Activated naive CD4-positive, alpha-beta T cell treated with anti-CD3 and anti-CD28 coated beads for 36 hours (primary cell): ENCODE measurements around the gene RPLP2. TPM values are rescaled to one million over a fixed set of nuclear protein-coding genes. Genes with fewer than 3 reads are reported as not detected.

Experiments
- CTCF ChIA-PET: fragments of 350-600 bp; sonication (Branson Sonifier 250); formaldehyde crosslinking; loops from one replicate; lab custom pipeline; 2021; ENCODE audit warnings: antibody characterized with exemption; lab: Charles Lee
- DNase-seq: peaks from one replicate; pipeline ENCODE4 v3.0.0-alpha.2; 2020
- H3K27ac Mint-ChIP-seq: one replicate; pipeline ENCODE4 v1.8.0; 2021; ENCODE audit warnings: mild to moderate bottlenecking, mixed read lengths
- H3K27me3 Mint-ChIP-seq: one replicate; pipeline ENCODE4 v1.8.0; 2021; ENCODE audit warnings: low read depth, mixed read lengths
- H3K36me3 Mint-ChIP-seq: one replicate; pipeline ENCODE4 v1.8.0; 2021; ENCODE audit warnings: low read depth, mixed read lengths
- H3K4me1 Mint-ChIP-seq: one replicate; pipeline ENCODE4 v1.8.0; 2021; ENCODE audit warnings: low read depth, mixed read lengths
- H3K4me3 Mint-ChIP-seq: one replicate; pipeline ENCODE4 v1.8.0; 2021; ENCODE audit warnings: mild to moderate bottlenecking, moderate library complexity, mixed read lengths
- H3K9me3 Mint-ChIP-seq: one replicate; pipeline ENCODE4 v1.8.0; 2021; ENCODE audit warnings: mixed read lengths
- intact Hi-C: fragments of 100-400 bp; cut with micrococcal nuclease; formaldehyde crosslinking; loops from one replicate; pipeline ENCODE4 v1.15.1; 2023
- total RNA-seq, 2 experiments: library from RNA; stranded (reverse); gene quantifications; one replicate each; pipeline ENCODE4 v1.2.3, GENCODE V29; 2021

Gene RPLP2
- total RNA-seq, 2 experiments from 2014 or later = 3,807 to 3,940 TPM

DNA sequence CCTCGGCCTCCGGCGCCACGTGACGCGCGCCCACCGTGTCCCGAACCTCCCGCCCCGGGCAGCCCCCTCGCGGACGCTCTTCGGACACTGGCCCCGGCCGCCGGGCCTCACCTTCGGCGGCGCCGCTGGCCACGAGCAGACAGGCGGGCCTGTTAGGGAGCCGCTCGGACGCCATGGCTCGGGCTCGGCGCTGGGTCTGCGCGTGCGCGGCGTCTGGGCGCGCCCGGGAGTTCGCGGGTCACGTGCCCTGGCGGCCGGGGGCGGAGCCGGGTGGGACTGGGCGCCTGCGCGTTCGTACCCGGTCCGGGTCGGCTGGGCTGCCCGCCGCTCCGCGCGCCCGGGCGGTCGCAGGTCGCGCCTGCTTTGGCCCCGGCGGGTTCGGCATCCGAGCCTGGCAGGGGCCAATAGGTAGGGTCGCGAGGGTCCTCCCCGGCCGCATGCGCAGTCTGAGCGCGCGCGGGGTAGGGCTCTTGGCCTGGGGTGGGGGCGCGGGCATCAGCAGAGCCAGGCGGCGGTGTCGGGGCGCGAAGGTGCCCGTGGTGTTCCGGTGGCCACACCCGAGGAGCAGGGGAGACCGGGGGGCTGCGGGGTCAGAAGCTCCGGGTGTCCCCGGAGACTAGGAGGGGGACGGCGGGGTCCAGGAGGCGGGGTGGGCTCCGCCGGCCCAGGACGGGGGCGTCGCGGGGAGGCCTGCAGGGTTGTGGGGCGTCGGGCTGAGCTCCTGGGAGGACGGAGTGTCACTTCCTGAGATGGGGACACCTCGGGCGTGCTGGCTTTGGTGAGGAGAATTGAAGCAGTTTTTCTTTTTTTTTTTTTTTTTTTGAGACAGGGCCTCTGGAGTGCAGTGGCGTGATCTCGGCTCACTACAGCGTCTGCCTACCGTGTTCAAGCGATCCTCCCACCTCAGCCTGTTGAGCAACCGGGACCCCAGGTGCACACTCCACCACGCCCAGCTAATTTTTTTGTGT, 32.2 kb upstream of the RPLP2 start, which contains the start of gene GATD1:
Gene GATD1, minus strand, starts transcription at position 200 of the 968 bp plus-strand sequence. Its CDS starts 25 bp downstream, at position 175.
- Mint-ChIP-seq H3K9me3 (no peaks in the 10 kb centered on the region), H3K27ac (peak within 1 kb of the TSS; percentile 74), H3K4me1 (peaks cover 30% of the 10 kb centered on the region), H3K27me3 (no peaks in the 10 kb centered on the region), H3K36me3 (peaks cover 9% of the 10 kb centered on the region), H3K4me3 (peak within 1 kb of the TSS; percentile 87)
- peak; percentile 93 for DNase-seq
- CTCF ChIA-PET = interaction anchor here (1.3 to 1.4 kb wide), 2 partner anchors 12 to 19 kb away, joined by 3 to 6 read pairs; no protein-coding TSS in a partner anchor
- intact Hi-C loops = loop anchor here (1.0 to 2.0 kb wide), 3 partner anchors 19 to 65 kb away; partner anchors contain the start of genes POLR2L, TALDO1 and TSPAN4

DNA sequence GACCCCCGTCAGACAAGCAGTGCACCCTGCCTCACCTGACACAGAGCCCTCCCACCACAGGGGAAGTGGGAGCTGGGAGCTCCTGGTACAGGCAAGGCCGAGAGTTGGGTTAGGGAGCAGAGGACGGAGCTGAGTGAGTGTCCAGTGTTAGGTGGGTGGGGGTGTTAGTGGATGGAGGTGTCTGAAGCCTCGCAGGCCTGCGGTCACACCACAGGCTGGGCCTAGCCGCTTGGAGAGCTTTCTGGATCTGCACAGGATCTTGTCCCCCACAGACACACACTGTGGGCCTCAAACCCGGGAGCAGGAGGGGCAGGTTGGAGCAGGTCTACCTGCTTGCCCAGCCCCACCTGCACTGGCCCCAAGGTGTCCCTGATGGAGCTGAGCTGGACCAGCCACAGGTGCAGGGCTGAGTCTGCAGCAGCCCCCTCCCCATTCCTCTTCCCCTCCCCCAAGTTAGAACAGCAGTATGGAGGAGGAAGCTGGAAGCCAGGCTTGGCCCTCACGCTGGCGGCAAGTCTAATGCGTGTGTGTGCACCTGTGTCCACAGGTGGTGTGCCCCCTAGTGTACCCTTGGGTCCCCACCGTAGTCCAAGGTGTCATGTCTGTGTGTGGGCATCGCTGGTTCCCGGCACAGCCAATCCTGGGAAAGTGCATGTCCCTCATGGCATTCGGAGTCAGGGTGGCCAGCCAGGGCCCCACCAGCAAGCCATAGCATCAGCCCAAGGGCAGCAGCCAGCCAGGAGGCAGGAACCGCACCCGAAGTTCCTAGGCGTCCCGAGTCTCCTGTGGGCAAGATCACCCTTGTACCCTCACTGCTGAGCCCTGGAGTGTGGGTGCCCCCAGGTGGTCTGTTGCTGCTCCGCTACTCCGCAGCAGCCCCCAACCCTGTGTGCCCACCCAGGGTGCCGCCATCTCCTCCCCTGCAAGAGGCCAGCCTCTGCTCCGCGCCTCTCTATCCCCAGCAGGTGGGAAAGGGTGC, 30.5 kb upstream of the RPLP2 start:
- CTCF ChIA-PET = no interaction called here
- Mint-ChIP-seq H3K4me1 (peaks cover 29% of the 10 kb centered on the region), H3K27me3 (no peaks in the 10 kb centered on the region), H3K4me3 (peak overlapping the region; percentile 27), H3K36me3 (peaks cover 9% of the 10 kb centered on the region), H3K27ac (no peak overlapping the region), H3K9me3 (no peaks in the 10 kb centered on the region)
- intact Hi-C loops = no loop called here
- no peak for DNase-seq

DNA sequence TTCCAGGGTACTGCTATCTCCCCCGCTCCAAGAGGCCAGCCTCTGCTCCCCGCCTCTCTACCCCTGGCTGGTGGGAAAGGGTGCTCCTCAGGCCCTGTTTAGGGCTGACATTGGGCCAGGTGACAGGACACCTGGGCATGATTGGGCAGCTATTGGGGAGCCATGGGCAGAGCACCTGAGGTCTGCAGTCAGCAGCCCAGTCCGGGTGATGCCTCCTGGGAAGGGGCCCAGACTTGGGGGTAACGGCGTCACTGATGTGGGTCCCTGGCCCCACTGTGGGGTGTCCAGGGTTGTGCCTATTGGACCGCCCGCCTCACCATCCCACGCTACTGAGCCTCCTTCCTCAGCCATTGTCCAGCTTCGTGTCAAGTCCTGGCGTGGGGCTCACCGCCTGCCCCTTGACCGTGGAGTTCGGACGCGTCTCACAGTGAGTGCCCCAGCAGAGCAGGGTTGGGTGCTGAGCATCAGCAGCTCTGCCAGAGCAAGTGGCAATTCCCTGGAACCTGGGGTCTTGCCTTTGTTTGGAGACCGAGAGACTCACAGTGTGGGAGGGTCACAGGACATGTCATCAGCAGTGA, 29.7 kb upstream of the RPLP2 start:
- Mint-ChIP-seq H3K4me3 (peak overlapping the region; percentile 8), H3K9me3 (no peaks in the 10 kb centered on the region), H3K36me3 (peaks cover 9% of the 10 kb centered on the region), H3K4me1 (peaks cover 25% of the 10 kb centered on the region), H3K27me3 (no peaks in the 10 kb centered on the region), H3K27ac (no peak overlapping the region)
- CTCF ChIA-PET = no interaction called here
- intact Hi-C loops = no loop called here
- DNase-seq = no peak

- Mint-ChIP-seq H3K4me1 (peaks cover 12% of the 10 kb centered on the region), H3K27ac (no peak overlapping the region), H3K4me3 (no peak overlapping the region), H3K9me3 (no peaks in the 10 kb centered on the region), H3K36me3 (peaks cover 6% of the 10 kb centered on the region), H3K27me3 (no peaks in the 10 kb centered on the region)
- CTCF ChIA-PET = no interaction called here
- intact Hi-C loops = no loop called here
- no peak for DNase-seq
These were observed 27.2 kb upstream of the RPLP2 start for GRCh38 chr11:782264-783174.

DNA sequence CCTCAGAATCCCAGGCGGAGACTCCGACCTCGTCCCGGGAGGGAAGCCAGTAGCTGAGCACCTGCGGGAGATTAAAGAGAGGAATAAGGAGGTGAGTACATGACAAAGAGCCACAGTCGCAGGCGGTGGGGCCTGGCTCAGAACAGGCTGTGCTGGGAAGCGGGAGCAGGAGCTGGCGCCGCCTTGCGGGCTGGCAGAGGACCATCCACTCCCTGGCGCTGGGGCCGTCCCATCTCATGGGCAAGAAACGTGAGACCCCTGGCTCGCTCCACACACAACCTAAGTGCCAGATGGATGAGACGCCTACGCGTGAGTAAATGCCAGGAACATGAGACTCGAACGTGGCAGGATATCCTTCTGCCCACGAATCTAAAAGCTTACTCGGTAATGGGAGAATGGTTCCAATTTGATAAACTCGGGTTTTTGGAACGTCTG, 26.2 kb upstream of the RPLP2 start:
- DNase-seq = no peak
- H3K36me3 Mint-ChIP-seq = peaks cover 6% of the 10 kb centered on the region
- H3K27me3 Mint-ChIP-seq = no peaks in the 10 kb centered on the region
- intact Hi-C loops = no loop called here
- CTCF ChIA-PET = no interaction called here
- H3K4me1 Mint-ChIP-seq = peaks cover 12% of the 10 kb centered on the region
- H3K4me3 Mint-ChIP-seq = no peak overlapping the region
- H3K9me3 Mint-ChIP-seq = no peaks in the 10 kb centered on the region
- no peak overlapping the region for H3K27ac Mint-ChIP-seq

- DNase-seq = no peak
- no peaks in the 10 kb centered on the region for H3K4me1 Mint-ChIP-seq
- CTCF ChIA-PET = no interaction called here
- no peak overlapping the region for H3K4me3 Mint-ChIP-seq
- no peak overlapping the region for H3K27ac Mint-ChIP-seq
- peaks cover 3% of the 10 kb centered on the region for H3K27me3 Mint-ChIP-seq
- intact Hi-C loops = no loop called here
- no peaks in the 10 kb centered on the region for H3K9me3 Mint-ChIP-seq
- H3K36me3 Mint-ChIP-seq = peaks cover 5% of the 10 kb centered on the region
These were observed 23.3 kb upstream of the RPLP2 start for GRCh38 chr11:786235-787083.

GRCh38 chr11:787084-787675, 22.6 kb upstream of the RPLP2 start:
- DNase-seq = no peak
- Mint-ChIP-seq H3K4me1 (no peaks in the 10 kb centered on the region), H3K27ac (no peak overlapping the region), H3K4me3 (no peak overlapping the region), H3K36me3 (peaks cover 7% of the 10 kb centered on the region), H3K9me3 (no peaks in the 10 kb centered on the region), H3K27me3 (peaks cover 3% of the 10 kb centered on the region)
- CTCF ChIA-PET = no interaction called here
- intact Hi-C loops = no loop called here

GRCh38 chr11:788009-788640, 21.6 kb upstream of the RPLP2 start:
- Mint-ChIP-seq H3K27me3 (peaks cover 3% of the 10 kb centered on the region), H3K36me3 (peaks cover 8% of the 10 kb centered on the region), H3K27ac (no peak overlapping the region), H3K9me3 (no peaks in the 10 kb centered on the region), H3K4me1 (no peaks in the 10 kb centered on the region), H3K4me3 (no peak overlapping the region)
- no peak for DNase-seq
- intact Hi-C loops = no loop called here
- CTCF ChIA-PET = no interaction called here

GRCh38 chr11:788953-789940, 20.5 kb upstream of the RPLP2 start:
- Mint-ChIP-seq H3K4me3 (no peak overlapping the region), H3K9me3 (no peaks in the 10 kb centered on the region), H3K27ac (no peak overlapping the region), H3K36me3 (peaks cover 11% of the 10 kb centered on the region), H3K4me1 (no peaks in the 10 kb centered on the region), H3K27me3 (peaks cover 3% of the 10 kb centered on the region)
- CTCF ChIA-PET = no interaction called here
- no peak for DNase-seq
- intact Hi-C loops = no loop called here
